Measurements from ENCODE around the gene ACSM2A. TPM values are rescaled to one million over a fixed set of nuclear protein-coding genes. Genes with fewer than 3 reads are reported as not detected.
"Not testable (repeated sequence)": the region's sequence is repeated elsewhere in the genome, so short reads cannot be mapped to it uniquely, and the experiment has no call there.

ACSM2A gene, protein sequence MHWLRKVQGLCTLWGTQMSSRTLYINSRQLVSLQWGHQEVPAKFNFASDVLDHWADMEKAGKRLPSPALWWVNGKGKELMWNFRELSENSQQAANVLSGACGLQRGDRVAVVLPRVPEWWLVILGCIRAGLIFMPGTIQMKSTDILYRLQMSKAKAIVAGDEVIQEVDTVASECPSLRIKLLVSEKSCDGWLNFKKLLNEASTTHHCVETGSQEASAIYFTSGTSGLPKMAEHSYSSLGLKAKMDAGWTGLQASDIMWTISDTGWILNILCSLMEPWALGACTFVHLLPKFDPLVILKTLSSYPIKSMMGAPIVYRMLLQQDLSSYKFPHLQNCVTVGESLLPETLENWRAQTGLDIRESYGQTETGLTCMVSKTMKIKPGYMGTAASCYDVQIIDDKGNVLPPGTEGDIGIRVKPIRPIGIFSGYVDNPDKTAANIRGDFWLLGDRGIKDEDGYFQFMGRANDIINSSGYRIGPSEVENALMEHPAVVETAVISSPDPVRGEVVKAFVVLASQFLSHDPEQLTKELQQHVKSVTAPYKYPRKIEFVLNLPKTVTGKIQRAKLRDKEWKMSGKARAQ
- polyA plus RNA-seq (not detected in 2 replicates), polyA minus RNA-seq (not detected in 2 replicates)

- H4K20me1 ChIP-seq (ENCODE audit: insufficient read depth); H3K79me2 ChIP-seq (replicated peaks; ENCODE audit: insufficient read depth, low read length); H3K36me3 ChIP-seq (ENCODE audit: insufficient read depth, low read length); H3K9ac ChIP-seq (ENCODE audit: low read length); H3F3A ChIP-seq (ENCODE audit: insufficient read depth, low read length, poor library complexity, severe bottlenecking); H3K27ac ChIP-seq (ENCODE audit: low read length); H3K9me2 ChIP-seq (ENCODE audit: insufficient read depth, low read length); H2AFZ ChIP-seq (ENCODE audit: low read depth, low read length); H3K27me3 ChIP-seq (ENCODE audit: insufficient read depth, low read depth, low read length); H3K9me3 ChIP-seq (ENCODE audit: low read length); H3K4me2 ChIP-seq (ENCODE audit: low read length); H3K4me3 ChIP-seq (ENCODE audit: low read length): not testable (repeated sequence)
Measured at GRCh38 chr16:20451364-20451763, at the start of gene ACSM2A. ACSM2A (plus strand) TSS chr16:20451521; CDS start chr16:20460115, 8,594 bp downstream.

DNA sequence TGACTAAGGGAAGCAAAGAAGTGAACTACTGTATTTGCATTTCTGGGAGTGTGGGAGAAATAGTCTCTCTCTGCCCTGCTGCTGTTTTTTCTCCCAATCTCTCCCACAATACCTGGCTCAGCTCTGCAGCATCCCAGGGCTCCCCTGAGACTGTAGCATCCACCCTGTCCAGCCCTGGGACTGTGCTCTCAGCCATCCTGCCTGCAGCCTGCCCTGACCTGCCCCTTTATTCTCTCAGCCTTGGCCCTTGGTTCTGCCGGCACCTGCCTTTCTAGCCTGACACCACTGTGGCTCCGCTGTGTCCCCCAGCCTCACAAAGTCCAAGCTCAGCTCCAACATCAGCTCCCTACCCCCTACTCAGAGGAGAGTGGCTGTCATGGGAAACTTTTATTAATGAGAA is 48.7 kb upstream of the ACSM2A start:
- Histone ChIP-seq H2AFZ (ENCODE audit: low read depth, low read length) (no peak overlapping the region), H3K9ac (ENCODE audit: low read length) (no peak overlapping the region), H3K4me2 (ENCODE audit: low read length) (no peak overlapping the region), H3K9me2 (ENCODE audit: insufficient read depth, low read length) (no peaks in the 10 kb centered on the region), H3K4me3 (ENCODE audit: low read length) (no peak overlapping the region), H3K36me3 (ENCODE audit: insufficient read depth, low read length) (no peaks in the 10 kb centered on the region), H3K27ac (ENCODE audit: low read length) (no peak overlapping the region), H3K9me3 (ENCODE audit: low read length) (no peaks in the 10 kb centered on the region), H4K20me1 (ENCODE audit: insufficient read depth) (no peaks in the 10 kb centered on the region), H3K79me2 (replicated peaks; ENCODE audit: insufficient read depth, low read length) (no peaks in the 10 kb centered on the region), H3K27me3 (ENCODE audit: insufficient read depth, low read depth, low read length) (no peaks in the 10 kb centered on the region), H3F3A (ENCODE audit: insufficient read depth, low read length, poor library complexity, severe bottlenecking) (no peaks in the 10 kb centered on the region)
- TF ChIP-seq EP300 (conservative IDR thresholded peaks at IDR 0.05; ENCODE audit: poor library complexity, severe bottlenecking) = no peak
- TF ChIP-seq, protein P1, sequence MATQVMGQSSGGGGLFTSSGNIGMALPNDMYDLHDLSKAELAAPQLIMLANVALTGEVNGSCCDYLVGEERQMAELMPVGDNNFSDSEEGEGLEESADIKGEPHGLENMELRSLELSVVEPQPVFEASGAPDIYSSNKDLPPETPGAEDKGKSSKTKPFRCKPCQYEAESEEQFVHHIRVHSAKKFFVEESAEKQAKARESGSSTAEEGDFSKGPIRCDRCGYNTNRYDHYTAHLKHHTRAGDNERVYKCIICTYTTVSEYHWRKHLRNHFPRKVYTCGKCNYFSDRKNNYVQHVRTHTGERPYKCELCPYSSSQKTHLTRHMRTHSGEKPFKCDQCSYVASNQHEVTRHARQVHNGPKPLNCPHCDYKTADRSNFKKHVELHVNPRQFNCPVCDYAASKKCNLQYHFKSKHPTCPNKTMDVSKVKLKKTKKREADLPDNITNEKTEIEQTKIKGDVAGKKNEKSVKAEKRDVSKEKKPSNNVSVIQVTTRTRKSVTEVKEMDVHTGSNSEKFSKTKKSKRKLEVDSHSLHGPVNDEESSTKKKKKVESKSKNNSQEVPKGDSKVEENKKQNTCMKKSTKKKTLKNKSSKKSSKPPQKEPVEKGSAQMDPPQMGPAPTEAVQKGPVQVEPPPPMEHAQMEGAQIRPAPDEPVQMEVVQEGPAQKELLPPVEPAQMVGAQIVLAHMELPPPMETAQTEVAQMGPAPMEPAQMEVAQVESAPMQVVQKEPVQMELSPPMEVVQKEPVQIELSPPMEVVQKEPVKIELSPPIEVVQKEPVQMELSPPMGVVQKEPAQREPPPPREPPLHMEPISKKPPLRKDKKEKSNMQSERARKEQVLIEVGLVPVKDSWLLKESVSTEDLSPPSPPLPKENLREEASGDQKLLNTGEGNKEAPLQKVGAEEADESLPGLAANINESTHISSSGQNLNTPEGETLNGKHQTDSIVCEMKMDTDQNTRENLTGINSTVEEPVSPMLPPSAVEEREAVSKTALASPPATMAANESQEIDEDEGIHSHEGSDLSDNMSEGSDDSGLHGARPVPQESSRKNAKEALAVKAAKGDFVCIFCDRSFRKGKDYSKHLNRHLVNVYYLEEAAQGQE (IDR thresholded peaks at IDR 0.05; ENCODE audit: borderline replicate concordance) = no peak
- TF ChIP-seq, protein P2, sequence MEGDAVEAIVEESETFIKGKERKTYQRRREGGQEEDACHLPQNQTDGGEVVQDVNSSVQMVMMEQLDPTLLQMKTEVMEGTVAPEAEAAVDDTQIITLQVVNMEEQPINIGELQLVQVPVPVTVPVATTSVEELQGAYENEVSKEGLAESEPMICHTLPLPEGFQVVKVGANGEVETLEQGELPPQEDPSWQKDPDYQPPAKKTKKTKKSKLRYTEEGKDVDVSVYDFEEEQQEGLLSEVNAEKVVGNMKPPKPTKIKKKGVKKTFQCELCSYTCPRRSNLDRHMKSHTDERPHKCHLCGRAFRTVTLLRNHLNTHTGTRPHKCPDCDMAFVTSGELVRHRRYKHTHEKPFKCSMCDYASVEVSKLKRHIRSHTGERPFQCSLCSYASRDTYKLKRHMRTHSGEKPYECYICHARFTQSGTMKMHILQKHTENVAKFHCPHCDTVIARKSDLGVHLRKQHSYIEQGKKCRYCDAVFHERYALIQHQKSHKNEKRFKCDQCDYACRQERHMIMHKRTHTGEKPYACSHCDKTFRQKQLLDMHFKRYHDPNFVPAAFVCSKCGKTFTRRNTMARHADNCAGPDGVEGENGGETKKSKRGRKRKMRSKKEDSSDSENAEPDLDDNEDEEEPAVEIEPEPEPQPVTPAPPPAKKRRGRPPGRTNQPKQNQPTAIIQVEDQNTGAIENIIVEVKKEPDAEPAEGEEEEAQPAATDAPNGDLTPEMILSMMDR (IDR thresholded peaks at IDR 0.05; ENCODE audit: poor library complexity, severe bottlenecking) = no peak
- no peak for TF ChIP-seq MXI1 (conservative IDR thresholded peaks at IDR 0.05; ENCODE audit: poor library complexity, severe bottlenecking)
- TF ChIP-seq EZH2 (IDR thresholded peaks at IDR 0.05; ENCODE audit: borderline replicate concordance, insufficient read depth, low read length, poor library complexity, severe bottlenecking) = no peak
- TF ChIP-seq TAF1 (IDR thresholded peaks at IDR 0.05; ENCODE audit: low read depth) = no peak
- no peak for TF ChIP-seq SMC3 (conservative IDR thresholded peaks at IDR 0.05; ENCODE audit: poor library complexity)
- no peak for TF ChIP-seq POLR2AphosphoS5 (IDR thresholded peaks at IDR 0.05)
- no peak for TF ChIP-seq RAD21 (conservative IDR thresholded peaks at IDR 0.05)
